Measurements from ENCODE around the gene JARID2. TPM values are rescaled to one million over a fixed set of nuclear protein-coding genes. Genes with fewer than 3 reads are reported as not detected.
A peak's percentile ranks its signal among the peaks of the same experiment; 100 is the strongest.

The JARID2 gene
- total and polyA plus RNA-seq, 7 donors = 1.1 to 16.1 (median 4.9) TPM

DNA sequence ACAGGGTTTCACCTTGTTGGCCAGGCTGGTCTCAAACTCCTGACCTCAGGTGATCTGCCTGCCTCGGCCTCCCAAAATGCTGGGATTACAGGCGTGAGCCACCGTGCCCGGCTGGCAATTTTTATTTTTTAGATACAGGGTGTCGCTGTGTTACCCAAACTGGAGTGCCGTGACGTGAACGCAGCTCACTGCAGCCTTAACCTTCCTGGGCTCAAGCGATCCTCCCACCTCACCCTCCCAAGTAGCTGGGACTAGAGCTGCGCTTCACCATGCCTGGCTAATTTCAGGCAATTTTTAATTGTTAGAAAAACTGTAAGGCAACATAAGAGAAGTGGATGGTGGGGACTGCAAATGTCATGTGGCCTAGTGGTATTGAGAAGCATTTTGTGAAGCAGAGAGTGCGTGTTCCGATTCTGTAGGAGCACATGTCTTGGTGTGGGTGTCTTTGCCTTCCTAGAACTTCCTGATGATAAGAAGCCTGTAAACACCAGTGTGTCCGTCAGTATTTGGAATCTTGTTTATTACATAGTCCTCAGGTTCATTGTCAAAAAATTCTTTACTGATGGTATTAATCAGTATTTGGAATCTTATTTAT lies 18.0 kb downstream of the JARID2 start:
- H3K27ac ChIP-seq = peak overlapping the region; percentile 81
- H3K27me3 ChIP-seq (ENCODE audit: insufficient read depth in 3 of 3, low read length in 2 of 3) = no peaks in the 10 kb centered on the region
- intact Hi-C loops (cut with DNase I) = loop anchor here in 1 of 2 donors (10.0 kb wide), 1 partner anchor 361 kb away; no protein-coding TSS in a partner anchor
- ATAC-seq (no peak), DNase-seq (no peak)
- peaks cover 59% of the 10 kb centered on the region for H3K4me1 ChIP-seq
- H3K9me3 ChIP-seq = no peaks in the 10 kb centered on the region
- TF ChIP-seq, protein P1, sequence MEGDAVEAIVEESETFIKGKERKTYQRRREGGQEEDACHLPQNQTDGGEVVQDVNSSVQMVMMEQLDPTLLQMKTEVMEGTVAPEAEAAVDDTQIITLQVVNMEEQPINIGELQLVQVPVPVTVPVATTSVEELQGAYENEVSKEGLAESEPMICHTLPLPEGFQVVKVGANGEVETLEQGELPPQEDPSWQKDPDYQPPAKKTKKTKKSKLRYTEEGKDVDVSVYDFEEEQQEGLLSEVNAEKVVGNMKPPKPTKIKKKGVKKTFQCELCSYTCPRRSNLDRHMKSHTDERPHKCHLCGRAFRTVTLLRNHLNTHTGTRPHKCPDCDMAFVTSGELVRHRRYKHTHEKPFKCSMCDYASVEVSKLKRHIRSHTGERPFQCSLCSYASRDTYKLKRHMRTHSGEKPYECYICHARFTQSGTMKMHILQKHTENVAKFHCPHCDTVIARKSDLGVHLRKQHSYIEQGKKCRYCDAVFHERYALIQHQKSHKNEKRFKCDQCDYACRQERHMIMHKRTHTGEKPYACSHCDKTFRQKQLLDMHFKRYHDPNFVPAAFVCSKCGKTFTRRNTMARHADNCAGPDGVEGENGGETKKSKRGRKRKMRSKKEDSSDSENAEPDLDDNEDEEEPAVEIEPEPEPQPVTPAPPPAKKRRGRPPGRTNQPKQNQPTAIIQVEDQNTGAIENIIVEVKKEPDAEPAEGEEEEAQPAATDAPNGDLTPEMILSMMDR (IDR thresholded peaks at IDR 0.05) = no peak
- no peaks in the 10 kb centered on the region for H3K36me3 ChIP-seq (ENCODE audit: insufficient read depth in 1 of 2, low read depth in 1 of 2)
- WGBS, 3 donors = 81 to 87% (median 83%) methylated on average over 13 of the region's 13 CpGs
- H3K4me3 ChIP-seq = no peak overlapping the region

DNA sequence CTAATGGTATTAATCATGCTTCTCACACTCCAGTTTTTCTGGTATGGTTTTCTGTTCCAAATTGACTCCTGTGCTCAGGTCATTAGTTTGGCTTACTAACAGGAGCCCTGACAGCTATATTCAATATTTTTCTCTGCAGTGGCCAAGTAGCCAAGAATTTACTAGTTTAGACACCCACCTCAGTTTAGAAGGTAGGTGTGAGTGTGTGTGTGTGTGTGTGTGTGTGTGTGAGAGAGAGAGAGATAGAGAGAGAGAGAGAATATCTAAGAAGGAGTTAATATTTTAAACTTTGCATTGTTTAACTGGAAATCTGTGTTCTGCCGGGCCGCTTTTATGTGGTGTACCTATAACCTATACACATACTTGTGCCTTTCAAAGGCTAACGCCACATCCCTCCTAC lies 18.5 kb downstream of the JARID2 start:
- peak overlapping the region; percentile 81 for H3K27ac ChIP-seq
- H3K4me3 ChIP-seq = no peak overlapping the region
- TF ChIP-seq, protein P1 (IDR thresholded peaks at IDR 0.05) = no peak
- ATAC-seq = no peak
- H3K36me3 ChIP-seq (ENCODE audit: insufficient read depth in 1 of 2, low read depth in 1 of 2) = no peaks in the 10 kb centered on the region
- 40 to 51% (median 48%) methylated on average over 3 of the region's 3 CpGs for WGBS, 3 donors
- H3K27me3 ChIP-seq (ENCODE audit: insufficient read depth in 3 of 3, low read length in 2 of 3) = no peaks in the 10 kb centered on the region
- DNase-seq = no peak
- intact Hi-C loops (cut with DNase I) = loop anchor here in 1 of 2 donors (10.0 kb wide), 1 partner anchor 360 kb away; no protein-coding TSS in a partner anchor
- H3K9me3 ChIP-seq = no peaks in the 10 kb centered on the region
- peaks cover 55% of the 10 kb centered on the region for H3K4me1 ChIP-seq

DNA sequence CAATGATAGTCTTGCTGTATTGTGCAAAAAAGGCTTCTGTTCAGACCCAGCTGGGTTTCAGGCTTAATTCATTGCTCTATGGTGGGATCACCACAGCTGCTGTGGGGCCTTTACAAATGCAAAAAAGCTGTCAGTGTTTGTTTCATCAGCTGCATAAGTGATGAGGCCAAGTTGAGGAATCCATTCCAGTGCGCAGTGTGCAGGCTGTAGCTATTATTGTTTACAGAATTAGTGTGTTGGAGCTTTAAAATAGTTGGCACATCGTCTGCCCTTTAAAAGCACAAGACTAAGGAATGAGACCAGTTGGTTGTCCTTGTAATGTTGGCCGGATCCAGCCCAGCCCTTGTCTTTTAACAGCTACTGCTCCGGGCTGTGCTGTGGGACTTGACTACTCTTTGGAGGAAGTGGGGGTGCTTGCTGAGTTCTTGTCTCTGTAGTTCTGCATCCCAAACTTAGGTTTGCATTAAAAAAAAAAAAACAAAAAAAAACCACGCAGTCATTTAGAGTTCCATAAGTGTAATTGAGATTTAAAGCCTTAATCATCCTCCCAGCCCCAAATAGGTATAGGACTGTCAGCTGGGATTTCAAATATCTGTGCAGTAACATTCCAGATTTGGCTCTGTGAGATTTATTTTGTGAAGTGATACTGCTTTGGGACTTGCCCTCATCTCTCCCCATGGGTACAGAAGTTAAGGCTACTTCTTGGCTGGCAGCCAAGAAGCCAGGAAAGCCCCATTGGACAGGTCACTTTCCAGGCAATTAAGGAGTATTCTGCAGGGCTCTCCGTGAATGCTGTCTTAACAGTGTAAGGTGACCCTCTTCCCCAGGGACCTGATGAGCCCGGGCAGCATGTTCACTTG lies 19.3 kb downstream of the JARID2 start:
- WGBS, 3 donors = 3 to 8% (median 4%) methylated on average over 7 of the region's 7 CpGs
- H3K4me1 ChIP-seq = peaks cover 48% of the 10 kb centered on the region
- ATAC-seq (peak; percentile 65 to 75 (median 70)), DNase-seq (peak in 1 of 2 donors; percentile 64)
- H3K27ac ChIP-seq = peak overlapping the region; percentile 81
- no peaks in the 10 kb centered on the region for H3K36me3 ChIP-seq (ENCODE audit: insufficient read depth in 1 of 2, low read depth in 1 of 2)
- intact Hi-C loops (cut with DNase I) = loop anchor here in 1 of 2 donors (5.0 to 10.0 kb wide), 2 partner anchors 177 to 360 kb away; no protein-coding TSS in a partner anchor
- no peaks in the 10 kb centered on the region for H3K9me3 ChIP-seq
- H3K27me3 ChIP-seq (ENCODE audit: insufficient read depth in 3 of 3, low read length in 2 of 3) = no peaks in the 10 kb centered on the region
- TF ChIP-seq, protein P1 (IDR thresholded peaks at IDR 0.05) = no peak
- H3K4me3 ChIP-seq = peak overlapping the region; percentile 8

DNA sequence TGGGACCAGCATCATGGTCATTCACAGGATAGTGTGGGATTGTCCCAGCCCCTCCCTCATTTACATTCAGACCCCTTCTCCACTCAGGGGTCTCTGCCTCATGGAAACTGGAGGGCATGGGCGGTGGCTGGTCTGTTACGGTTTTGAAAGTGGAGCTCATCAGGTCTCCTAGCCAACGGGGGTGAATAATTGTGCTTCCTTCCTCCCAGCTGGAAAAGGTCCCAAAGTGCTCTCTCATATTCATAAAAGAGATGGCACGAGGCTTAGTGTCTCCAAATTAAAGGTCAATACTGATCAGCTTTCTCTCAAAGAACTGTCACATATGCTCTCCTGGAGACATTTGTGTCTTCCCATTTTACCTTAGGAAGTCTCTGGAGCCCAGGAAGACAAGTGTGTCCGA lies 19.9 kb downstream of the JARID2 start:
- H3K36me3 ChIP-seq (ENCODE audit: insufficient read depth in 1 of 2, low read depth in 1 of 2) = no peaks in the 10 kb centered on the region
- intact Hi-C loops (cut with DNase I) = loop anchor here in 1 of 2 donors (5.0 to 10.0 kb wide), 2 partner anchors 177 to 359 kb away; no protein-coding TSS in a partner anchor
- DNase-seq (no peak), ATAC-seq (peak; percentile 19 to 66 (median 40))
- 7 to 14% (median 10%) methylated on average over 5 of the region's 5 CpGs for WGBS, 3 donors
- no peaks in the 10 kb centered on the region for H3K9me3 ChIP-seq
- peaks cover 41% of the 10 kb centered on the region for H3K4me1 ChIP-seq
- peak overlapping the region; percentile 81 for H3K27ac ChIP-seq
- TF ChIP-seq, protein P1 (IDR thresholded peaks at IDR 0.05) = no peak
- H3K4me3 ChIP-seq = peak overlapping the region; percentile 8
- H3K27me3 ChIP-seq (ENCODE audit: insufficient read depth in 3 of 3, low read length in 2 of 3) = no peaks in the 10 kb centered on the region
